ENCODE data around the gene WFIKKN2. TPM values are rescaled to one million over a fixed set of nuclear protein-coding genes. Genes with fewer than 3 reads are reported as not detected.

Gene WFIKKN2
- total and polyA plus RNA-seq, 2 of the 8 experiments (the other 6 are each of a cell fraction or from before 2014, with no cell fraction given) = 0.07 to 0.30 TPM

DNA sequence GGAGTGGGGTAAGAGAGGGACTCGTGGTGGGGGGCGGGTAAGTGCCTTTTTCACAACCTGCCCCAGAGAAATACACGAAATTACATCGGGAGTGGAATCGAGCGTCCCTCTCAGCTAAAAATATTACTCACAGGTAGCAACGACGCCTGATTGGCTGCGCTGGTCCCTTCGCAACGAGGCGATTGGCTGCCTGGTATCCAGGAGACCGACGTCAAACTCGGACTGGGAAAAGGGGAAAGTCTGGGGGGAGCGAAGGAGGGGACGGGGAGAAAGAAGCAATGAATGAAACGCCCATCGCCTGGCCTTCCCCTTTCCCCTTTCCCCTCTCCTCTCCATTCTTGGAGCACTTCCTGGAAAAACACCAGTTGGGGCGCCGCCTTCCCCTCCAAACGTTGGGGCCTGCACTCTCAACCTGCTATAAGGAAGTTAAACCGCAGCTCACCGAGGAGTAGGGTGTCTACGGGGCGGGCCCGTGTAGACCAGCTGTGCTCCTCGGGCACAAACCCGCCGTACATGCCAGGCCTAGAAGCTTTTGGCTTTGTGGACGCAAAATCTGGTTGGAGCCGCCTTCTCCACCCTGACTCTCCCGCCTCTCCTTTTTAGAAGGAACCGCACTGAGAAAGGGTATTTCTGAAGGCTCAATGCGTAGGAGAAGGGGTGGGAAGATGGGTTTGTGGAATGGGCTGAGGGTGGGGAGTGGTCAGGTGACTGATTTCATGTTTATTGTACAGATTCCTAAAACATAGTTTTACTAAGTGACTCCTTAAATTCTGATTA, 32.2 kb downstream of the WFIKKN2 start:
- Histone ChIP-seq H3K4ac (replicated peaks; ENCODE audit: insufficient read length, low read depth, low read length) (no peak overlapping the region), H2BK5ac (ENCODE audit: low read depth, low read length) (peak overlapping the region; percentile 98), H3K79me1 (ENCODE audit: low read depth, low read length) (no peaks in the 10 kb centered on the region), H3K36me3 (ENCODE audit: control insufficient read depth in 2 of 4, insufficient read depth in 4 of 4, low read length in 3 of 4) (peaks cover 0 to 5% (median 1%) of the 10 kb centered on the region in 4 experiments; a peak in 2 of 8 replicates), H3K9me3 (ENCODE audit: insufficient read depth in 2 of 2, low read depth in 1 of 2, low read length in 1 of 2) (no peaks in the 10 kb centered on the region), H3K56ac (replicated peaks; ENCODE audit: insufficient read length, low read depth, low read length) (peak overlapping the region; percentile 95), H4K5ac (ENCODE audit: insufficient read length, low read depth, low read length) (peak overlapping the region; percentile 95), H2BK15ac (ENCODE audit: low read length) (peak overlapping the region; percentile 21; the same call in 1 of the 2 replicates), H3K23me2 (ENCODE audit: low read depth, low read length) (peaks cover 4% of the 10 kb centered on the region; the same call in 1 of the 2 replicates), H3K14ac (ENCODE audit: insufficient read length) (no peak overlapping the region), H2BK120ac (replicated peaks; ENCODE audit: low read depth, low read length) (peak overlapping the region; percentile 97), H3K9ac (replicated peaks in 1 of 4; ENCODE audit: extremely low read depth in 1 of 4, low read depth in 3 of 4, low read length in 3 of 4) (peak overlapping the region; percentile 66 to 90 (median 76)), H3K4me3 (ENCODE audit: extremely low read depth in 1 of 4, insufficient read depth in 2 of 4, low read depth in 3 of 4, low read length in 4 of 4) (peak overlapping the region; percentile 74 to 99 (median 84)), H3K18ac (ENCODE audit: extremely low read depth, low read length) (peak overlapping the region; percentile 75), H3K79me2 (ENCODE audit: control insufficient read depth in 1 of 2, insufficient read depth in 2 of 2, low read length in 2 of 2) (peaks cover 0 to 28% of the 10 kb centered on the region in 2 experiments; a peak in 3 of 4 replicates), H2BK20ac (ENCODE audit: low read length) (no peak overlapping the region), H4K91ac (replicated peaks; ENCODE audit: insufficient read length, low read length) (peak overlapping the region; percentile 99), H2BK12ac (ENCODE audit: low read depth, low read length) (peak overlapping the region; percentile 88), H3K4me2 (ENCODE audit: insufficient read depth in 1 of 2, low read depth in 2 of 2, low read length in 2 of 2) (peak overlapping the region; percentile 83 to 97), H2AFZ (ENCODE audit: low read length) (peak overlapping the region; percentile 8; the same call in 1 of the 2 replicates), H3K4me1 (replicated peaks in 1 of 4; ENCODE audit: control insufficient read depth in 3 of 4, insufficient read depth in 4 of 4, low read length in 3 of 4) (peaks cover 0 to 2% (median 0%) of the 10 kb centered on the region in 4 experiments; a peak in 3 of 7 replicates), H3K27me3 (replicated peaks in 1 of 4; ENCODE audit: control insufficient read depth in 3 of 4, extremely low read depth in 1 of 4, insufficient read depth in 3 of 4, low read length in 3 of 4) (no peaks in the 10 kb centered on the region), H4K8ac (ENCODE audit: extremely low read depth, insufficient read depth, low read length) (peak overlapping the region; percentile 98; the same call in 1 of the 2 replicates), H2AK5ac (ENCODE audit: low read depth, low read length) (no peak overlapping the region; the same call in 1 of the 2 replicates), H3K23ac (ENCODE audit: insufficient read length) (no peak overlapping the region), H4K20me1 (replicated peaks in 1 of 2; ENCODE audit: control insufficient read depth in 1 of 2, insufficient read depth in 2 of 2, low read length in 2 of 2) (peaks cover 7 to 12% of the 10 kb centered on the region in 2 experiments), H3K27ac (ENCODE audit: low read depth, low read length) (peak overlapping the region; percentile 95)
- DNase-seq (ENCODE audit: low read depth in 1 of 2, low spot score in 2 of 2) (peak; percentile 88 to 93), FAIRE-seq (peak; percentile 36)
- CTCF ChIA-PET (ENCODE audit: partially characterized antibody) = interaction anchor here (0.8 to 31.7 kb wide), 7 partner anchors 8 to 81 kb away, joined by 3 to 735 read pairs (median 6); no protein-coding TSS in a partner anchor
- POLR2A ChIA-PET (ENCODE audit: partially characterized antibody) = interaction anchor here (0.9 to 9.7 kb wide), 27 partner anchors 9 to 305 kb away, joined by 3 to 308 read pairs (median 18); partner anchors contain the start of gene LUC7L3
- WGBS, 2 experiments (ENCODE audit: extremely low coverage in 1 of 2, insufficient coverage in 1 of 2, insufficient read length in 1 of 2, insufficient replicate concordance in 2 of 2, low coverage in 1 of 2, low lambda C conversion rate in 2 of 2, missing lambda C conversion rate in 1 of 2) = 2% methylated on average over 31 of the region's 35 CpGs; no CpG with 5 or more reads in 1 of the 2 experiments
- 0 out of 2 replicates have a peak, but pooled peaks have one; percentile 44 for TF ChIP-seq CHD2 (IDR thresholded peaks at IDR 0.05; ENCODE audit: low read length)
- no peak for TF ChIP-seq RNF2 (IDR thresholded peaks at IDR 0.05; ENCODE audit: borderline replicate concordance, low read depth, low read length, missing control alignments, poor library complexity, severe bottlenecking)
- TF ChIP-seq ATF2 (IDR thresholded peaks at IDR 0.05; ENCODE audit: low read length) = peak; percentile 57; the same call in 1 of the 2 replicates
- TF ChIP-seq MAX (IDR thresholded peaks at IDR 0.05) = 0 out of 2 replicates have a peak, but pooled peaks have one; percentile 5
- no peak for TF ChIP-seq GTF2F1 (IDR thresholded peaks at IDR 0.05; ENCODE audit: borderline replicate concordance, low read depth, low read length)
- TF ChIP-seq RFX5 (IDR thresholded peaks at IDR 0.05; ENCODE audit: borderline replicate concordance, low read depth, low read length) = peak; percentile 84
- no peak for TF ChIP-seq POU5F1 (IDR thresholded peaks at IDR 0.05; ENCODE audit: low read depth, low read length)
- no peak for TF ChIP-seq SP2 (IDR thresholded peaks at IDR 0.05; ENCODE audit: low read length)

All from H1 (cell line).